Left lung (tissue), 10 donors: ENCODE results near the gene ATP13A5. TPM values are rescaled to one million over a fixed set of nuclear protein-coding genes. Genes with fewer than 3 reads are reported as not detected.

ENCODE experiments used
- ATAC-seq: fragments of 200-7000 bp; cut with Tn5 transposase; one replicate; pipeline ENCODE4 v1.9.1; 2020; ENCODE audit warnings: moderate library complexity
- DNase-seq, 4 donors: peaks; one replicate each; pipeline ENCODE4 v3.0.0-alpha.2; 2013 to 2020
- H3K27ac ChIP-seq, 2 donors: fragments of 200-600 bp; sonication (generic) in 1 of 2; one replicate each; pipeline versions ENCODE4 v1.5.0 to v1.8.0; 2020 to 2021
- H3K27me3 ChIP-seq, 2 donors: fragments of 200-600 bp; sonication (generic) in 1 of 2; one replicate each; pipeline versions ENCODE4 v1.5.0 to v1.8.0; 2020 to 2021
- H3K36me3 ChIP-seq, 2 donors: fragments of 200-600 bp; sonication (generic) in 1 of 2; one replicate each; pipeline versions ENCODE4 v1.5.0 to v1.8.0; 2020 to 2021
- H3K4me1 ChIP-seq, 2 donors: fragments of 200-600 bp; one replicate each; pipeline ENCODE4 v1.8.0; 2021
- H3K4me3 ChIP-seq, 2 donors: fragments of 200-600 bp; sonication (generic) in 1 of 2; one replicate each; pipeline versions ENCODE4 v1.5.0 to v1.8.0; 2020 to 2021; ENCODE audit warnings: mild to moderate bottlenecking in 1 of 2
- H3K9me3 ChIP-seq, 2 donors: fragments of 200-600 bp; sonication (generic) in 1 of 2; one replicate each; pipeline versions ENCODE4 v1.5.0 to v1.8.0; 2020 to 2021
- CTCF ChIP-seq, 2 donors: fragments of 200-600 bp; sonication (generic) in 1 of 2; IDR thresholded peaks; one replicate each; pipeline versions ENCODE4 v1.5.0 to v1.8.0; 2021; ENCODE audit warnings: antibody characterized with exemption in 2 of 2
- intact Hi-C, 2 donors: fragments of 100-400 bp; cut with DNase I; formaldehyde crosslinking; loops; one replicate each; pipeline versions ENCODE4 v1.11.2 to v1.14.2; 2022
- polyA plus RNA-seq, 6 donors: library from polyadenylated mRNA; unstranded; fragments of 120-200 nt; gene quantifications; one replicate each; pipeline ENCODE4 v1.2.1, GENCODE V29; 2013; ENCODE audit not compliant: insufficient read length in 6 of 6
- total RNA-seq, 2 donors: library from RNA; stranded (reverse); fragmentation: NEBNext Ultra II Directional; extraction: Animal tissue kit (Norgen Biotek cat#: 25700); gene quantifications; one replicate each; pipeline ENCODE4 v1.2.1, GENCODE V29; 2021
- donor health status: DM: no; HTN: yes; CAD: no.
- donor health status: DM: no; HTN: no; CAD: no.

ATP13A5 gene
- total and polyA plus RNA-seq, 8 donors = 0.36 to 1.4 (median 0.96) TPM

- DNase-seq (no peak), ATAC-seq (no peak)
- H3K27ac ChIP-seq = no peak overlapping the region
- no peak for TF ChIP-seq CTCF (IDR thresholded peaks at IDR 0.05)
- H3K36me3 ChIP-seq = no peaks in the 10 kb centered on the region
- no peak overlapping the region for H3K4me3 ChIP-seq
- intact Hi-C loops = no loop called here
- H3K4me1 ChIP-seq = no peaks in the 10 kb centered on the region
- no peaks in the 10 kb centered on the region for H3K27me3 ChIP-seq
- H3K9me3 ChIP-seq = peaks cover 0 to 40% of the 10 kb centered on the region in 2 donors
Measured at GRCh38 chr3:193250492-193250891, 128.1 kb downstream of the ATP13A5 start.

- ATAC-seq (no peak), DNase-seq (no peak)
- Histone ChIP-seq H3K9me3 (peaks cover 0 to 40% of the 10 kb centered on the region in 2 donors), H3K4me1 (no peaks in the 10 kb centered on the region), H3K27ac (no peak overlapping the region), H3K27me3 (no peaks in the 10 kb centered on the region), H3K4me3 (no peak overlapping the region), H3K36me3 (no peaks in the 10 kb centered on the region)
- intact Hi-C loops = no loop called here
- no peak for TF ChIP-seq CTCF (IDR thresholded peaks at IDR 0.05)
Measured at GRCh38 chr3:193248848-193249468, 129.6 kb downstream of the ATP13A5 start.

- no peak for TF ChIP-seq CTCF (IDR thresholded peaks at IDR 0.05)
- H3K27me3 ChIP-seq = peaks cover 7 to 37% of the 10 kb centered on the region in 2 donors
- no peak overlapping the region for H3K4me3 ChIP-seq
- H3K36me3 ChIP-seq = no peaks in the 10 kb centered on the region
- DNase-seq (no peak), ATAC-seq (no peak)
- peaks cover 0 to 17% of the 10 kb centered on the region in 2 donors for H3K9me3 ChIP-seq
- H3K27ac ChIP-seq = no peak overlapping the region
- peaks cover 0 to 3% of the 10 kb centered on the region in 2 donors for H3K4me1 ChIP-seq
- intact Hi-C loops = no loop called here
Measured at GRCh38 chr3:193243571-193243970, 135.0 kb downstream of the ATP13A5 start.

GRCh38 chr3:193241716-193242115 is 136.8 kb downstream of the ATP13A5 start:
- Histone ChIP-seq H3K27ac (no peak overlapping the region), H3K27me3 (peaks cover 7 to 37% of the 10 kb centered on the region in 2 donors), H3K9me3 (no peaks in the 10 kb centered on the region), H3K36me3 (no peaks in the 10 kb centered on the region), H3K4me1 (peaks cover under 1 to 3% of the 10 kb centered on the region in 2 donors), H3K4me3 (no peak overlapping the region)
- no peak for TF ChIP-seq CTCF (IDR thresholded peaks at IDR 0.05)
- intact Hi-C loops = no loop called here
- DNase-seq (no peak), ATAC-seq (no peak)

- TF ChIP-seq CTCF (IDR thresholded peaks at IDR 0.05) = no peak
- no peaks in the 10 kb centered on the region for H3K36me3 ChIP-seq
- DNase-seq (peak; percentile 46 to 85 (median 67)), ATAC-seq (peak; percentile 96)
- intact Hi-C loops = no loop called here
- H3K9me3 ChIP-seq = no peaks in the 10 kb centered on the region
- no peak within 1 kb of the TSS for H3K27ac ChIP-seq
- H3K4me3 ChIP-seq = peak within 1 kb of the TSS; percentile 25 to 30
- peaks cover 7 to 37% of the 10 kb centered on the region in 2 donors for H3K27me3 ChIP-seq
- peaks cover 3 to 6% of the 10 kb centered on the region in 2 donors for H3K4me1 ChIP-seq
Measured at GRCh38 chr3:193240850-193241706, 137.5 kb downstream of the ATP13A5 start, which contains the start of gene PLAAT1. Gene PLAAT1, plus strand, starts transcription at chr3:193241222. Its CDS starts 14,429 bp downstream, at chr3:193255651.
